Kidney epithelial cell (primary cell): Measurements from ENCODE around the gene CKLF. TPM values are rescaled to one million over a fixed set of nuclear protein-coding genes. Genes with fewer than 3 reads are reported as not detected.
"Not testable (repeated sequence)": the region's sequence is repeated elsewhere in the genome, so short reads cannot be mapped to it uniquely, and the experiment has no call there.

Experiments used
- DNase-seq: peaks from one replicate; pipeline ENCODE4 v3.0.0-alpha.2; 2010; ENCODE audit warnings: low read depth
- H3K27me3 ChIP-seq: 2 replicates; pipeline ENCODE4 v1.6.0; 2011; ENCODE audit warnings: low read length; ENCODE audit not compliant: control insufficient read depth, insufficient read depth
- H3K36me3 ChIP-seq: 2 replicates; pipeline ENCODE4 v1.5.1; 2011; ENCODE audit warnings: low read length; ENCODE audit not compliant: control insufficient read depth, insufficient read depth
- H3K4me3 ChIP-seq: 2 replicates; pipeline ENCODE4 v1.5.1; 2011; ENCODE audit warnings: low read depth, mild to moderate bottlenecking, control low read depth, low read length
- CTCF ChIP-seq: IDR thresholded peaks from 2 replicates; pipeline ENCODE4 v1.5.1; 2011; ENCODE audit warnings: mild to moderate bottlenecking, moderate library complexity, low read length, control low read depth, inconsistent platforms; ENCODE audit not compliant: insufficient read depth, poor library complexity, severe bottlenecking
- total RNA-seq: library from RNA; depleted of rRNA; stranded (reverse); fragments of >200 nt; gene quantifications from 2 replicates; pipeline ENCODE4 v1.2.3, GENCODE V29; 2015

The CKLF gene
- total RNA-seq, 1 donor from 2014 or later, result 129 TPM

GRCh38 chr16:66594739-66595138, 42.4 kb downstream of the CKLF start:
- H3K27me3 ChIP-seq, result no peaks in the 10 kb centered on the region
- no peaks in the 10 kb centered on the region for H3K36me3 ChIP-seq
- no peak for DNase-seq
- TF ChIP-seq CTCF, result no peak
- no peak overlapping the region for H3K4me3 ChIP-seq

GRCh38 chr16:66596559-66596958, 44.2 kb downstream of the CKLF start:
- H3K27me3 ChIP-seq, H3K4me3 ChIP-seq, H3K36me3 ChIP-seq, DNase-seq: not testable (repeated sequence)

- Histone ChIP-seq H3K27me3 (no peaks in the 10 kb centered on the region), H3K4me3 (no peak overlapping the region), H3K36me3 (no peaks in the 10 kb centered on the region)
- TF ChIP-seq CTCF, result no peak
- no peak for DNase-seq
These were observed 44.8 kb downstream of the CKLF start for GRCh38 chr16:66596986-66597848.

DNA sequence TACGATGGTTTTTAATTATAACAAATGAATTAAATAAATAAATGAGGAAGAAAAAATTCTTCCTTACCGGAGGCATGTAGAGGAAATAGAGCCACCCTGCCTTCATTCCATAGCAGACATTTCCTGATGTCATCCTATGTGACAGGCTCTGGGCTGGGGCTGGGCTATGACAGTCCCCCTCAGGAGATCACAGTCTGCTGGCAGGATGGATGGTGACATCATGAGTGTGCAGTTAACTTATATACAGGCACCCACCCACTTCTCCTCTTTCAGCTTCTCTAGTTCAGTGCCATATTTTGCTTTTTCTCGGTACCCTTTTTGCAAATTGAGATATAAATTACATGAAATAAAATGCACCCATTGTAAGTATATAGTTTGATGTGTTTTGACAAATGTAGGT, 45.7 kb downstream of the CKLF start:
- TF ChIP-seq CTCF, result no peak

DNA sequence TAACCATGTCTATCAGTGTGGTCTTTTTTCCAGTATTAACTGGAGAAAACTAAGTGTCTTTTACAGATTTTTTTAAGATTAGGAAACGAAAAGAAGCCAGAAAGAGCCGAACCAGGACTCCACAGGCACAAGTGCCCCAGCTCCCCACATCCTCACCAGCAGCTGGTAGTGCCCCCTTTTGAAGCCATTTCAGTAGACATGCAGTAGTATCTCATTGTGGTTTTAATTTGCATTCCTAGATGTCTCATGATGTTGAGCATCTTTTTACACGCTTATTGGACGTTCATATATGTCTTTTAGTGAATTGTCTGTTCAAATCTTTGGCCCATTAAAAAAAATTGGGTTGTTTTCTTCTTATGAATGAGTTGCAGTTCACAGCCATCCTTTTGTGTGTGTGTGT, 47.4 kb downstream of the CKLF start:
- no peak for TF ChIP-seq CTCF
- no peak for DNase-seq
- Histone ChIP-seq H3K36me3 (no peaks in the 10 kb centered on the region), H3K4me3 (no peak overlapping the region), H3K27me3 (no peaks in the 10 kb centered on the region)

More for the DNA sequence above, 45.7 kb downstream of the CKLF start:
- DNase-seq, result no peak
- Histone ChIP-seq H3K36me3 (no peaks in the 10 kb centered on the region), H3K27me3 (no peaks in the 10 kb centered on the region), H3K4me3 (no peak overlapping the region)

DNA sequence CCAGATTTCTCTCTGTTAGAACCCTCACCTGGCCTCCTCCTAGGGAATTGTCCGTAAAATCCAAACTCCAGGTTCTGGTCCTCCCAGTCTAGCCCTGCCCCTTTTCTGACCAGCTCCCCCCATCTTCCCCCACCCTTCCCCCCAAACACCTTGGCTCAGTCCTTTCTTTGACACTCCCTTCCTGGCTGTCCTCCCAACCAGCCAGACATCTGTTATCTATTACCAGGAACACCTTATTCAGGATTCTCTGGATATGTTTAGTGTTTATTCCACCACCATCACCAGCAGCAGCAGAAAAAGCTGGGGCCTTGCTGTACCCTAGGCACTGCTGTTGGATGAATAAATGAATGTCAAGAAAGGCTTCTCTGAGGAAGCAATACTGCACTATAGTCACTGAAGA, 48.1 kb downstream of the CKLF start:
- no peaks in the 10 kb centered on the region for H3K36me3 ChIP-seq
- no peaks in the 10 kb centered on the region for H3K27me3 ChIP-seq
- no peak for DNase-seq
- H3K4me3 ChIP-seq, result no peak overlapping the region
- TF ChIP-seq CTCF, result no peak
